BE2C (cell line): Measurements from ENCODE around the gene TXLNB.

Experiments
- DNase-seq: peaks from one replicate; pipeline ENCODE4 v3.0.0-alpha.2; 2020
- H3K27me3 ChIP-seq: fragments of 250-450 bp; sonication (Bioruptor Pico); 2 replicates; pipeline ENCODE4 v1.5.1; 2020; ENCODE audit warnings: mild to moderate bottlenecking
- H3K36me3 ChIP-seq: fragments of 250-450 bp; sonication (Bioruptor Pico); 2 replicates; pipeline ENCODE4 v1.5.1; 2020; ENCODE audit warnings: mild to moderate bottlenecking
- H3K4me1 ChIP-seq: fragments of 250-450 bp; sonication (Bioruptor Pico); 2 replicates; pipeline ENCODE4 v1.5.1; 2020
- H3K4me3 ChIP-seq: 2 replicates; pipeline ENCODE4 v1.5.1; 2011; ENCODE audit warnings: low read depth, low read length
- H3K9me3 ChIP-seq: fragments of 250-450 bp; sonication (Bioruptor Pico); 2 replicates; pipeline ENCODE4 v1.5.1; 2020
- TF ChIP-seq, protein P1 (sequence below): IDR thresholded peaks from 2 replicates; pipeline ENCODE4 v1.5.1; 2012; ENCODE audit warnings: mild to moderate bottlenecking, low read depth, low read length

The TXLNB gene

DNA sequence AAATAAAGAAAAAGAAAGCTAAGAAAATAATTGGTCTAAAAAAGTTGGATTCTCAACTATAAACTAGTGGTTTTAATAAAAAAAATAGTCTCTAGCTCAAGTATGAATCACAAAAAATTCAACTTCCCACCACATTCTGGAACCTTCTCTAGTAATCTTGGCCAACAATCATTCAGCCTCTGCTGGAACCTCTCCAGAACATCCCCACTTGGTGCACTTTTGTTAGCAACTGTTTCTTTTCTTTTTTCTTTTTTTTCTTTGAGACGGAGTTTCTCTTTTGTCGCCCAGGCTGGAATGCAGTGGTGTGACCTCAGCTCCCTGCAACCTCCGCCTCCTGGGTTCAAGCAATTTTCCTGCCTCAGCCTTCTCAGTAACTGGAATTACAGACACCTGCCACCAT, 35.7 kb downstream of the TXLNB start:
- TF ChIP-seq, protein P1, sequence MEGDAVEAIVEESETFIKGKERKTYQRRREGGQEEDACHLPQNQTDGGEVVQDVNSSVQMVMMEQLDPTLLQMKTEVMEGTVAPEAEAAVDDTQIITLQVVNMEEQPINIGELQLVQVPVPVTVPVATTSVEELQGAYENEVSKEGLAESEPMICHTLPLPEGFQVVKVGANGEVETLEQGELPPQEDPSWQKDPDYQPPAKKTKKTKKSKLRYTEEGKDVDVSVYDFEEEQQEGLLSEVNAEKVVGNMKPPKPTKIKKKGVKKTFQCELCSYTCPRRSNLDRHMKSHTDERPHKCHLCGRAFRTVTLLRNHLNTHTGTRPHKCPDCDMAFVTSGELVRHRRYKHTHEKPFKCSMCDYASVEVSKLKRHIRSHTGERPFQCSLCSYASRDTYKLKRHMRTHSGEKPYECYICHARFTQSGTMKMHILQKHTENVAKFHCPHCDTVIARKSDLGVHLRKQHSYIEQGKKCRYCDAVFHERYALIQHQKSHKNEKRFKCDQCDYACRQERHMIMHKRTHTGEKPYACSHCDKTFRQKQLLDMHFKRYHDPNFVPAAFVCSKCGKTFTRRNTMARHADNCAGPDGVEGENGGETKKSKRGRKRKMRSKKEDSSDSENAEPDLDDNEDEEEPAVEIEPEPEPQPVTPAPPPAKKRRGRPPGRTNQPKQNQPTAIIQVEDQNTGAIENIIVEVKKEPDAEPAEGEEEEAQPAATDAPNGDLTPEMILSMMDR: no peak
- Histone ChIP-seq H3K4me3 (no peak overlapping the region), H3K27me3 (no peaks in the 10 kb centered on the region), H3K36me3 (no peaks in the 10 kb centered on the region), H3K9me3 (no peaks in the 10 kb centered on the region), H3K4me1 (no peaks in the 10 kb centered on the region)
- no peak for DNase-seq

DNA sequence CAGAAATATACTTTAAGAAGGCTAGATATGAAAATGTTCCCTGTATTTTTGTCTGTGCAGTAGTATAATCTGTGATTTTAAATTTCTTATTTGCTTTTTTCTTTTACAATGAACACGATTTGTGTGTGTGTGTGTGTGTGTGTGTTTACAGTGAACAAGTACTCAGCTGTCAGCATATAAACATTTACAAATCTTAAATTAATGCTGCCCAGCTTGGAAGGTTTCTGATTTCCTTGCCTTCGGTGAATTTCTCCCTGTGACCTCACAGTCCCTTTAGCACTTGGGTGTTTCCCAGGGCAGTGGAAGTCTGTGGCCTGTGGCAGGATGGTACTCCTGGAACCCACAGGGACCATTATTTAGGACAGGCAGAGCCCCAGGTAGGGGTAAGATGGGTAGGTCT, 37.6 kb downstream of the TXLNB start:
- DNase-seq: no peak
- no peaks in the 10 kb centered on the region for H3K4me1 ChIP-seq
- no peak overlapping the region for H3K4me3 ChIP-seq
- no peaks in the 10 kb centered on the region for H3K27me3 ChIP-seq
- H3K36me3 ChIP-seq: no peaks in the 10 kb centered on the region
- TF ChIP-seq, protein P1: no peak
- no peaks in the 10 kb centered on the region for H3K9me3 ChIP-seq

DNA sequence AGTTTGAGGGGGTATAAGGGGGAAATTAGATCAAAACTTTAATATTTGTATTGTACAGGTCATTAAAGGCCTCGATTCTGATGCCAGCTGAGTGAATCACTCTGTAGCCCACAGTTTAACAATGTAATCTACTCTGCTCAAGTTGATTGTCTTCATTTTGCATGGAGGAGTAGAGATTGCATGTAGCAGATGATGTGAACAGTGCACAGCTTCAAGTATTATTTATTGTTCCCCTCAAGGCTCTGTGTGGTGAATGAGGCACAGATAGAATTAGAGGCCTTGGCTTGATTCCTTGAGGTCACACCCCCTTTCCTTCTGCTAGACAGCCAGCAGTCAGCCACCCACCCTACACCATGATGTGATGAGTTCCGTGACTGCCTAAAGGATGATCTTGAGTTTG, 38.1 kb downstream of the TXLNB start:
- Histone ChIP-seq H3K4me3 (no peak overlapping the region), H3K36me3 (no peaks in the 10 kb centered on the region), H3K9me3 (no peaks in the 10 kb centered on the region), H3K27me3 (no peaks in the 10 kb centered on the region), H3K4me1 (no peaks in the 10 kb centered on the region)
- no peak for DNase-seq
- TF ChIP-seq, protein P1: no peak

DNA sequence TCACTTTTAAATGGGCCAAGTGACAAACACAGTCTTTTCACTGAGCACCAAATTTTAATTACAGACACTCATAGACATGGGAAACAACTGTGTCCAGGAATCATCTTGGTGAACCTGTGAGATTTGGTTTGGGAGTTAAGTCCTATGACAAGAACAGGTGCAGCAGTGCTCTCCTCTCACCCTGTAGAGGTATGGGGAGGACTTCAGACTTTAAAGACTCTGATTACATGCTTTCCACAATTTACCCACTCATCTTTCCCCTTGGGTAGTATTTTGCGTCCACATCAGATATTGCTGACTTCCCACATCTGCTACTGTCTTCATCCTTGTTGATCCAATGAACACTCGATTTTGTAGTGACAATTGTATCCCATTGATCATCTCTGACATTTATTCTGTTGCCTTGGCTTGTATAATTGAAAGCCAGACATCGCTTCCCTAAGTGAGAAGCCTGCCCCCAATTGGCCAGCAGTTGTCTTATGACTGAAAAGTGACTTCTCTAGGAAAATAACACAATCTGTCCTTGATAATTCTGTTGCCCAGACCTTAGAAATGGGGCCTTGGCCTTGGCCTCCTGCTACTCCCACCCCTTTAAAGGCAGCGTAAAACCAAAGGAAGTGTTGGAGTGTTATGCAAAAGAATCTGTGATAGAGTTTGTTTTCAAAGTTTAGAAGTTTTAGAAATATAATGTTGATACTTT, 40.0 kb downstream of the TXLNB start:
- H3K9me3 ChIP-seq: no peaks in the 10 kb centered on the region
- no peak overlapping the region for H3K4me3 ChIP-seq
- H3K27me3 ChIP-seq: no peaks in the 10 kb centered on the region
- H3K4me1 ChIP-seq: no peaks in the 10 kb centered on the region
- TF ChIP-seq, protein P1: no peak
- H3K36me3 ChIP-seq: no peaks in the 10 kb centered on the region
- DNase-seq: no peak

DNA sequence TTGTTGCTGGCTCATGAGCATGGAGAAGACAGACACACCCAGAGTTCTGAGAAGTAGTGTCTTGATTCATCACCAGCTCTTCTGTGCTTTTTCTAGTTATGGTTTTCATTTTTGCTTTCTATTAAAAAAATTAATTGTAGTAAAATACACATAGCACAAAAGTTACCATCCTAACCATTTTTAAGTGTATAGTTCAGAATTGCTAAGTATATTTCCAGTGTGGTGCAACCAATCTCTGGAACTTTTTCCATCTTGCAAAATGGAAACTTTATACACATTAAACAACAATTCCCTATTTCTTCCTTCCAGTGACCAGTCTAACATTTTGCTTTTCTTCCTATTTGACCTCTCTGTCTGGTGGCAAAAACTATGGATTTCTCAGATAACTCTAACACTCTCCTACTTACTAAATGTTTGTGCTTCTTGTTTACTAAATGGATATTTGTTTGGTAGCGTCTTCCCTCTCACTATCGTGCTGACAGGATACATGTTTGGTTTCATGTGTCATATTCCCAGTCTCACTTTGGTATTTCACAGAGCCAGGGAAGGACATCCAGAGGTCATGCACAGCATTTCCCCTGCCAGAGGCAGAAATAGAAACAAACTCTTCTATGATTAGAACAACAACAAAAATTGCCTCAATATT, 40.6 kb downstream of the TXLNB start:
- Histone ChIP-seq H3K27me3 (no peaks in the 10 kb centered on the region), H3K36me3 (no peaks in the 10 kb centered on the region), H3K4me3 (no peak overlapping the region), H3K9me3 (no peaks in the 10 kb centered on the region), H3K4me1 (no peaks in the 10 kb centered on the region)
- TF ChIP-seq, protein P1: no peak
- no peak for DNase-seq
